IPS-NIHi11 (cell line): ENCODE data around the gene TAF6L.
"Not testable (repeated sequence)": the region's sequence is repeated elsewhere in the genome, so short reads cannot be mapped to it uniquely, and the experiment has no call there.

Experiments
- DNase-seq: peaks from one replicate; pipeline ENCODE4 v3.0.0; 2012; ENCODE audit warnings: mixed read lengths, low spot score

Gene TAF6L, protein sequence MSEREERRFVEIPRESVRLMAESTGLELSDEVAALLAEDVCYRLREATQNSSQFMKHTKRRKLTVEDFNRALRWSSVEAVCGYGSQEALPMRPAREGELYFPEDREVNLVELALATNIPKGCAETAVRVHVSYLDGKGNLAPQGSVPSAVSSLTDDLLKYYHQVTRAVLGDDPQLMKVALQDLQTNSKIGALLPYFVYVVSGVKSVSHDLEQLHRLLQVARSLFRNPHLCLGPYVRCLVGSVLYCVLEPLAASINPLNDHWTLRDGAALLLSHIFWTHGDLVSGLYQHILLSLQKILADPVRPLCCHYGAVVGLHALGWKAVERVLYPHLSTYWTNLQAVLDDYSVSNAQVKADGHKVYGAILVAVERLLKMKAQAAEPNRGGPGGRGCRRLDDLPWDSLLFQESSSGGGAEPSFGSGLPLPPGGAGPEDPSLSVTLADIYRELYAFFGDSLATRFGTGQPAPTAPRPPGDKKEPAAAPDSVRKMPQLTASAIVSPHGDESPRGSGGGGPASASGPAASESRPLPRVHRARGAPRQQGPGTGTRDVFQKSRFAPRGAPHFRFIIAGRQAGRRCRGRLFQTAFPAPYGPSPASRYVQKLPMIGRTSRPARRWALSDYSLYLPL

GRCh38 chr11:62771144-62772021 lies at the start of gene TAF6L:
Gene TAF6L, plus strand, starts transcription at chr11:62771396. Its CDS starts 4,388 bp downstream, at chr11:62775784.
- peak; percentile 99 for DNase-seq

- no peak for DNase-seq
Observed at GRCh38 chr11:62721994-62722393, 49.2 kb upstream of the TAF6L start.

DNA sequence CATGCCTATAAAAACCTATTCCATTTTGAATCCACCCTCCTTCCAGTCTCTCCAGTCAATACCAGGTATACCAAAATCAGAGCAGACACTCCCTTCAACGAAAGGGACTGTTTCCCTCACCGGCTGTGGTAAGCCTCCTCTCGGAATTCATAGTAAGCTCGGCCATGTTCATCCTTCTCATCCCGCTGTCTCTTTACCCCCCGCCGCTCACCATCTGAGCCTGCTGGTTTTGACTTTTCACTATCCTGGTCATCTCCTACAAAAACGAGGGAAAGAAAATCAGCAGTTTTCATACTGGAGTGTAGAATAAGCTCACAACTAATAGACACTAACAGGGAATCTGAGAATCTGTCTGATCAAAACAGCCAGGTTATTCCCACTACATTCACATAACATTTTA lies 47.0 kb upstream of the TAF6L start:
- DNase-seq: no peak

- no peak for DNase-seq
Observed at GRCh38 chr11:62725646-62726045, 45.5 kb upstream of the TAF6L start.

DNA sequence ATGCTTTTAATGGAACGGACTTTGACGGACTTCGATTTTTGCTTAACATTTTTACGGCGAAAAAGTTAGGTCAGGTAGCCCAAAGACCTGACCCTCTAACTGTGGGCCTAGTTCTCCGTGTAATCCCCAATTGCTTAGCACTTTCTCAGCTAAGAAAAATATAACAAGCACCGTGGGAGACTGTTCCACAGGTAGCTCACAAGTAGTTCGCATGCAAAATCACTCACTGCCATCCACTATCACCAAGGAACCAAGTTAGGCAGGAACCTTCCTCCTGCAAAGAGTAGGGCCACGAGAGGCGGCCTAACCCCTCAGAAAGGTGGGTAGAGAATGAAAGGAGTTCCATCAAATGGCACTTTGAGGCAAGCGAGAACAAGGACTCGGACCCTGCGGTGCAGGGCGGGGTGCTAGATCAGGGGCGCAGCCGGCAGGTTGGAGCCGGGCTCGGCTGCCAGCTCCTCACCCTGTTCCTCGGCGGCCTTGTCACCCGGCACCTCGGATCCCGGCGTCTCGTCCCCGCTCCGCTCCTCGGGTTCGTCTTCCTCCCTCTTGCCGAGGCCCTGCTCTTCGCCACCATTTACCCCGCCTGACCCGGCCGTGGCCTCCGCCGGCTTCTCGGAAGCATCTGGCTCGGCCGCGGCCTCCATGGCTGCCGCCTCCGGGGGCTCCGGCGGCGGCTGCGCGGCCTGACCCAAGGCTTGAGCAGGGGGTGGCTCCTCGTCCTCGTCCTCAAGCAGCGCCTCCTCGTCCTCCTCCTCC lies 44.9 kb upstream of the TAF6L start:
- no peak for DNase-seq

GRCh38 chr11:62726915-62727164 lies 44.4 kb upstream of the TAF6L start:
- DNase-seq: no peak

GRCh38 chr11:62727165-62727871 lies 43.9 kb upstream of the TAF6L start, which contains the start of gene HNRNPUL2:
Gene HNRNPUL2, minus strand, starts transcription at chr11:62727457. Its CDS starts 301 bp downstream, at chr11:62727156.
- DNase-seq: peak; percentile 96

GRCh38 chr11:62727872-62728170 lies 43.4 kb upstream of the TAF6L start:
- peak; percentile 79 for DNase-seq

DNA sequence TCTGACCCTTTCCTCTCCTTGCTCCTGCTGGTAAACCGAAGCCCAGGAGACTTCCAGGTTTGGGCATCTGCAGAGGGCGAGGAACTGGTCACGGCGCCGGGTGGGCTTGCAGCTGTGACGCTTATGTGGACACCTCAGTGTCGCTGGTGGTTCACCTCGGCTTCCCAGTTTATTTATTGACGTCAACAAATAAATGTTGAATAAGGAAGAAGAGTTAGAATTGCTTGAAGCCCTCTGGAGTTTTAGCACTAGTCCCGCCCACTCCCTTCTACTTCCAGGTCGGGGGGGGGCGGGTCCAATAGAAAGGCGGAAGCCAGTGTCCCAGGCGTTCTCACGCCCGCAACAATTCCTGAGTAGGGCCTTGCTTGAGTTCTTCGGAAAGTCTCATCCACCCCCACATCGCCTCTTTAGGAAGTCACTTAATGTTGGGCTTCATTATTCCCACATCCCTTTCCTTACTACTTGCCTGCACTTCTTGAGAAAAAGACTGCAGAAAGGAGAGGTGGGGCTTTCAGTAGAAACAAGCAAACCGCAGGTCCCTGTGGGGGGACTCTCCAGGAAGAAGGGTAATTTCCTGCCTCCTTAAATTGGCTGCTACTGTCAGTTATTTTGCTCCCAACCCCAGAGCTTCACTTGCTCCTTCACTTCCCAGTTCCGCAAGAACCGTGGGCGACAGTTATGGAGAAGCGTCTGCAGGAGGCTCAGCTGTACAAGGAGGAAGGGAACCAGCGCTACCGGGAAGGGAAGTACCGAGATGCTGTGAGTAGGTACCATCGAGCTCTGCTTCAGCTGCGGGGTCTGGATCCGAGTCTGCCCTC lies 42.8 kb upstream of the TAF6L start, which contains the start of gene TTC9C:
TTC9C (plus strand) TSS at position 316 of the 818 bp plus-strand sequence; CDS start at position 679, 363 bp downstream.
- peak; percentile 82 for DNase-seq

DNA sequence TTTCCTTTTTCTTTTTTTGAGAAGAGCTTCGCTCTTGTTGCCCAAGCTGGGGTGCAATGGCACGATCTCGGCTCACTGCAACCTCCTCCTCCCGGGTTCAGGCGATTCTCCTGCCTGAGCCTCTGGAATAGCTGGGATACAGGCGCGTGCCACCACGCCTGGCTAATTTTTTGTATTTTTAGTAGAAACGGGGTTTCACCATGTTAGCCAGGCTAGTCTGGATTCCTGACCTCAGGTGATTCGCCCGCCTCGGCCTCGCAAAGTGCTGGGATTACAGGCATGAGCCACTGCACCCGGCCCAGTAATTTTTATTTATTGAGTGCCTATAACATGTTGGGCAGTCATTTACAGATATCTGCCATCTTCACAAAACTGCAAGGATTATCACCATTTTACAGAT lies 41.1 kb upstream of the TAF6L start:
- DNase-seq: not testable (repeated sequence)

DNA sequence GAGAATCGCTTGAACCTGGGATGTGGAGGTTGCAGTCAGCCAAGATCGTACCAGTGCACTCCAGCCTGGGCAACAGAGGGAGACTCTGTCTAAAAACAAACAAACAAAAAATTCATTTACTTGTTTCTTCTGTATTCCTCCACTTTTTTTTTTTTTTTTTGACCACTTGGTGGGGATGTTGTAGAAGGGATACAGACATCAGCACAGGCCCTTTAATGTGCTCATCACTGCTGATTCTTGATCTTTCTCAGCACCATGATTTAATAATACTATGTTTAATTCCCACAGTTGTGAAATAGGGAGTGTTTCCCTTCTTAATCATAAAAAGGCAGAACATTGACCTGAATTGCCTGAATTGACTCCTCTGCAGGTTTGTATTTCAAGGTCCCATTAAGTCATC lies 38.4 kb upstream of the TAF6L start:
- no peak for DNase-seq

GRCh38 chr11:62737196-62737595 lies 34.0 kb upstream of the TAF6L start:
- DNase-seq: no peak

DNA sequence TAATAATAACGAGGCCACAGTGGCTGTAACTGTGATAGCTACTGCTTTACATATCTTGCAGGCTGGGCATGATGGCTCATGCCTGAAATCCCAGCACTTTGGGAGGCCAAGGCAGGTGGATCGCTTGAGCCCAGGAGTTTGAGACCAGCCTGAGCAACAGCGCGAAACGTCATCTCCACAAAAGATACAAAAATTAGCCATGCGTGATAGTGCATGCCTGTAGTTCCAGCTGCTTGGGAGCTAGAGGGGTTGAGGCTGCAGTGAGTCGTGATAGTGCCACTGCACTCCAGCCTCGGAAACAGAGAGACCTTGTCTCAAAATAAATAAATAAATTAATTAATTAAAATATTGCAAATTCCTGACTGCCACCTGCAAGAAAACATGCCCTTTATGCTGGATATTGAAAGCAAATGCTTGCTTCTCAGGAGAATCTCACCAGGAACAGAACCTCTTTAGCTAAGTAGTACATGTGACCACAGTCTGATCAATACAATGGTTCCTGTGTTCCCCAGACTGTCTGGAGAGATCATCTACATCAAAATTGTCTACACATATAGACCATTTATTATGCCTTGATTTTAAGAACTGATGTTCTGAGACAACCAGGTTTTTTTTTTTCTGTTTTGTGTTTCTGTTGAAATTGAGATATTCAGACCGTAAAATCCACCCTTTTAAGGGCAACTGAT lies 23.6 kb upstream of the TAF6L start:
- no peak for DNase-seq

DNA sequence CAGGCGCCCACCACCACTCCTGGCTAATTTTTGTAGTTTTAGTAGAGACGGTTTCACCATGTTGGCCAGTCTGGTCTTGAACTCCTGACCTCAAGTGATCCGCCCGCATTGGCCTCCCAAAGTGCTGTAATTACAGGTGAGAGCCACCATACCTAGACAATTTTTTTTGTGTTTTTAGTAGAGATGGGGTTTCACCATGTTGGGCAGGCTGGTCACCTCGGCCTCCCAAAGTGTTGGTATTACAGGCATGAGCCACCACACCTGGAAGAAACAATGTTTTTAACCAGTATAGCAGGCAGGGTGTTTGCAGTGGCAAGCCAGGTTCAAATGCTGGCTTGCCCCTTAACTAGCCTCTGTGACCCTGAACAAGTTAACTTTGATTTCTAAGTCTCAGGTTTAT lies 21.3 kb upstream of the TAF6L start:
- DNase-seq: not testable (repeated sequence)

GRCh38 chr11:62752177-62752785 lies 18.9 kb upstream of the TAF6L start:
- DNase-seq: no peak

- DNase-seq: no peak
Observed at GRCh38 chr11:62752994-62753735, 18.0 kb upstream of the TAF6L start.

- DNase-seq: peak; percentile 91
Observed at GRCh38 chr11:62753736-62754603, 17.2 kb upstream of the TAF6L start, which contains the start of gene ZBTB3. Gene ZBTB3, minus strand, starts transcription at chr11:62754160. Its CDS starts 496 bp downstream, at chr11:62753664.
